Stimulated activated CD8-positive, alpha-beta memory T cell treated with anti-CD3 and anti-CD28 coated beads, Interleukin-15, amount 100 ng/mL, for 24 hours (primary cell): Measurements from ENCODE around the gene SEPTIN2.
A peak's percentile ranks its signal among the peaks of the same experiment; 100 is the strongest.
"Not testable (repeated sequence)": the region's sequence is repeated elsewhere in the genome, so short reads cannot be mapped to it uniquely, and the experiment has no call there.

Source experiments
- DNase-seq: peaks from one replicate; pipeline ENCODE4 v3.0.0-alpha.2; 2020; ENCODE audit warnings: low read depth

The SEPTIN2 gene

GRCh38 chr2:241315879-241316631 is at the start of gene SEPTIN2:
TSS of gene SEPTIN2 (plus strand) at chr2:241315925. CDS start at chr2:241324233, 8,308 bp downstream.
- DNase-seq: no peak

- no peak for DNase-seq
These were observed 48.3 kb upstream of the SEPTIN2 start for GRCh38 chr2:241267249-241268067.

GRCh38 chr2:241268306-241268705 is 47.4 kb upstream of the SEPTIN2 start:
- no peak for DNase-seq

- no peak for DNase-seq
These were observed 46.8 kb upstream of the SEPTIN2 start for GRCh38 chr2:241268716-241269445.

- no peak for DNase-seq
These were observed 45.8 kb upstream of the SEPTIN2 start for GRCh38 chr2:241269707-241270520.

- no peak for DNase-seq
These were observed 45.2 kb upstream of the SEPTIN2 start for GRCh38 chr2:241270531-241270930.

GRCh38 chr2:241271706-241272302 is 43.9 kb upstream of the SEPTIN2 start:
- DNase-seq: peak; percentile 22

- DNase-seq: peak; percentile 35
These were observed 43.2 kb upstream of the SEPTIN2 start for GRCh38 chr2:241272303-241273209.

- no peak for DNase-seq
These were observed 42.3 kb upstream of the SEPTIN2 start for GRCh38 chr2:241273210-241274020.

- no peak for DNase-seq
These were observed 41.6 kb upstream of the SEPTIN2 start for GRCh38 chr2:241274127-241274526.

GRCh38 chr2:241275504-241275903 is 40.2 kb upstream of the SEPTIN2 start:
- no peak for DNase-seq

GRCh38 chr2:241275910-241276309 is 39.8 kb upstream of the SEPTIN2 start:
- no peak for DNase-seq

GRCh38 chr2:241278306-241278705 is 37.4 kb upstream of the SEPTIN2 start:
- not testable (repeated sequence) for DNase-seq

- DNase-seq: no peak
These were observed 36.3 kb upstream of the SEPTIN2 start for GRCh38 chr2:241279413-241279812.

- no peak for DNase-seq
These were observed 35.9 kb upstream of the SEPTIN2 start for GRCh38 chr2:241279828-241280227.

GRCh38 chr2:241280291-241280690 is 35.4 kb upstream of the SEPTIN2 start:
- DNase-seq: no peak

- DNase-seq: no peak
These were observed 33.2 kb upstream of the SEPTIN2 start for GRCh38 chr2:241282555-241282954.

GRCh38 chr2:241285596-241285995 is 30.1 kb upstream of the SEPTIN2 start:
- no peak for DNase-seq

GRCh38 chr2:241286348-241287090 is 29.2 kb upstream of the SEPTIN2 start:
- DNase-seq: no peak
